ENCODE data around the gene ITGB8.
A peak's percentile ranks its signal among the peaks of the same experiment; 100 is the strongest.

Gene ITGB8

GRCh38 chr7:20444030-20444800 lies 113.5 kb downstream of the ITGB8 start:
- H3K27ac ChIP-seq, result no peak overlapping the region
- no peaks in the 10 kb centered on the region for H3K79me2 ChIP-seq

GRCh38 chr7:20447021-20447650 lies 116.4 kb downstream of the ITGB8 start:
- TF ChIP-seq, protein P1, sequence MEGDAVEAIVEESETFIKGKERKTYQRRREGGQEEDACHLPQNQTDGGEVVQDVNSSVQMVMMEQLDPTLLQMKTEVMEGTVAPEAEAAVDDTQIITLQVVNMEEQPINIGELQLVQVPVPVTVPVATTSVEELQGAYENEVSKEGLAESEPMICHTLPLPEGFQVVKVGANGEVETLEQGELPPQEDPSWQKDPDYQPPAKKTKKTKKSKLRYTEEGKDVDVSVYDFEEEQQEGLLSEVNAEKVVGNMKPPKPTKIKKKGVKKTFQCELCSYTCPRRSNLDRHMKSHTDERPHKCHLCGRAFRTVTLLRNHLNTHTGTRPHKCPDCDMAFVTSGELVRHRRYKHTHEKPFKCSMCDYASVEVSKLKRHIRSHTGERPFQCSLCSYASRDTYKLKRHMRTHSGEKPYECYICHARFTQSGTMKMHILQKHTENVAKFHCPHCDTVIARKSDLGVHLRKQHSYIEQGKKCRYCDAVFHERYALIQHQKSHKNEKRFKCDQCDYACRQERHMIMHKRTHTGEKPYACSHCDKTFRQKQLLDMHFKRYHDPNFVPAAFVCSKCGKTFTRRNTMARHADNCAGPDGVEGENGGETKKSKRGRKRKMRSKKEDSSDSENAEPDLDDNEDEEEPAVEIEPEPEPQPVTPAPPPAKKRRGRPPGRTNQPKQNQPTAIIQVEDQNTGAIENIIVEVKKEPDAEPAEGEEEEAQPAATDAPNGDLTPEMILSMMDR (IDR thresholded peaks at IDR 0.05), result no peak
- H3K9me3 ChIP-seq (ENCODE audit: control insufficient read depth, low read length), result no peaks in the 10 kb centered on the region
- H3K9ac ChIP-seq, result no peak overlapping the region
- H3K79me2 ChIP-seq, result no peaks in the 10 kb centered on the region
- no peak overlapping the region for H3K4me2 ChIP-seq (ENCODE audit: low read length)
- H2AFZ ChIP-seq, result no peak overlapping the region
- H3K4me3 ChIP-seq (ENCODE audit: low read depth, low read length), result no peak overlapping the region
- H3K27ac ChIP-seq, result no peak overlapping the region
- no peaks in the 10 kb centered on the region for H3K36me3 ChIP-seq (ENCODE audit: control insufficient read depth, insufficient read depth, low read length)
- peaks cover 18% of the 10 kb centered on the region for H3K4me1 ChIP-seq
- no peaks in the 10 kb centered on the region for H3K27me3 ChIP-seq (ENCODE audit: control insufficient read depth, insufficient read depth, low read length)

More at GRCh38 chr7:20444030-20444800, 113.5 kb downstream of the ITGB8 start:
- Histone ChIP-seq H3K9ac (no peak overlapping the region), H2AFZ (no peak overlapping the region), H3K4me2 (ENCODE audit: low read length) (no peak overlapping the region), H3K36me3 (ENCODE audit: control insufficient read depth, insufficient read depth, low read length) (no peaks in the 10 kb centered on the region), H3K4me3 (ENCODE audit: low read depth, low read length) (no peak overlapping the region), H3K4me1 (peaks cover 2% of the 10 kb centered on the region), H3K27me3 (ENCODE audit: control insufficient read depth, insufficient read depth, low read length) (no peaks in the 10 kb centered on the region), H3K9me3 (ENCODE audit: control insufficient read depth, low read length) (no peaks in the 10 kb centered on the region)
- TF ChIP-seq, protein P1 (IDR thresholded peaks at IDR 0.05), result no peak

- Histone ChIP-seq H3K9ac (no peak overlapping the region), H3K4me2 (ENCODE audit: low read length) (no peak overlapping the region), H3K27me3 (ENCODE audit: control insufficient read depth, insufficient read depth, low read length) (no peaks in the 10 kb centered on the region), H3K9me3 (ENCODE audit: control insufficient read depth, low read length) (no peaks in the 10 kb centered on the region), H3K79me2 (no peaks in the 10 kb centered on the region), H3K36me3 (ENCODE audit: control insufficient read depth, insufficient read depth, low read length) (no peaks in the 10 kb centered on the region), H3K4me1 (peaks cover 18% of the 10 kb centered on the region), H3K4me3 (ENCODE audit: low read depth, low read length) (no peak overlapping the region), H3K27ac (peak overlapping the region; percentile 56), H2AFZ (peak overlapping the region; percentile 31)
- TF ChIP-seq, protein P1 (IDR thresholded peaks at IDR 0.05), result no peak
Measured at GRCh38 chr7:20449176-20449575, 118.5 kb downstream of the ITGB8 start.

- peaks cover 18% of the 10 kb centered on the region for H3K4me1 ChIP-seq
- H3K4me2 ChIP-seq (ENCODE audit: low read length), result no peak overlapping the region
- H2AFZ ChIP-seq, result peak overlapping the region; percentile 5
- no peaks in the 10 kb centered on the region for H3K79me2 ChIP-seq
- TF ChIP-seq, protein P1 (IDR thresholded peaks at IDR 0.05), result no peak
- peak overlapping the region; percentile 56 for H3K27ac ChIP-seq
- no peaks in the 10 kb centered on the region for H3K36me3 ChIP-seq (ENCODE audit: control insufficient read depth, insufficient read depth, low read length)
- H3K4me3 ChIP-seq (ENCODE audit: low read depth, low read length), result no peak overlapping the region
- no peak overlapping the region for H3K9ac ChIP-seq
- H3K27me3 ChIP-seq (ENCODE audit: control insufficient read depth, insufficient read depth, low read length), result no peaks in the 10 kb centered on the region
- H3K9me3 ChIP-seq (ENCODE audit: control insufficient read depth, low read length), result no peaks in the 10 kb centered on the region
Measured at GRCh38 chr7:20450536-20450935, 119.8 kb downstream of the ITGB8 start.

Data from parathyroid adenoma (tissue), 2 donors.